Activated CD4-positive, alpha-beta T cell treated with anti-CD3 and anti-CD28 coated beads for 1 hour (primary cell): Measurements from ENCODE around the gene HDAC9.

Experiments used
- DNase-seq: peaks from one replicate; pipeline ENCODE4 v3.0.0-alpha.2; 2020

The HDAC9 gene

DNA sequence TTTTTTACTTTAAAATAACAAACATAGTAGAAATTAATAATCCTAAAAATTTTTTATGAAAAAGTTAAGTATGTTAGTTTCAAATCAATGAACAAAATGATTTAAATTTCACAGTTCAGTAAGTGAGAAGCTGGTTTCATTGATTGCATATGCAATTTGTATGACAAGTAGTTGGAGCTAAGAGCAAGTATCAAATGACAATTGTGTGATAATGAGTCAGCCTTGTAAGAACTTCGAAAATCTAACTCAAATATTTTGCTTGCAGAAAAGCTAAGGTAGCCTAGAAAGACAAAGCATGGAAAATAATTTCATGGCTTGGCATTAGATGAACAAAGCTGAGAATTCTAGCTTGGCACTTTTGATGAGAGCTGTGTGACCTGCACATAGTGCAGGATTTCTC, 111.5 kb downstream of the HDAC9 start:
- no peak for DNase-seq

DNA sequence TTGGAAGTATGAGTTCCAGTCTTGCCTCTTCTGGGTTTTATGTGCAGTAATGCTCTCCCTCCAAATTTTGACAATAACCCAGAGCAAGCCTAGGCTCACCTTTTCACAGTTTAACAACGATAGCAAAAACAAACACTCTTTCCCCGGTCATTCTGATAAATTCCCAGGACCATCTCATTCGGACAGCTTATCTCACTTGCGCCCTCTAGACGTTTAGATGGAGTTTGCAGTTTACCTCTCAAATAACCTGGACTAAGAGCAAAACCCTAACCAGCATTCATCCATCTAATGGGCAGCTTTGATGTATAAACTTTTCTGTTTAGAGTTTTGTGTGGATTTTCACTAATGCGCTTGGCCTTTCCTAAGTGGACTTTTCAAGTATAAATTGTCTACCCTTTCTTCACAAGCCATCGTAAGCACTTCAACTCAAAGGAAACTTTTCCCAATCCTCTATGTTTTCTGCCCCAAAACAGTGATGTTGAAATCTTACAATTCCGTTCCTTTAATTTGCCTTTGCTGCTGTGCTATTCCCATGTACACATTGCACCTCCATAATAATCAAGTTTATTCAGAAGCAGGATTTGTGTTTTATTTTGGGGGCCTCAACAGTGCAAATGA, 114.9 kb downstream of the HDAC9 start:
- no peak for DNase-seq

GRCh38 chr7:18614841-18615240, 119.3 kb downstream of the HDAC9 start:
- DNase-seq = no peak

DNA sequence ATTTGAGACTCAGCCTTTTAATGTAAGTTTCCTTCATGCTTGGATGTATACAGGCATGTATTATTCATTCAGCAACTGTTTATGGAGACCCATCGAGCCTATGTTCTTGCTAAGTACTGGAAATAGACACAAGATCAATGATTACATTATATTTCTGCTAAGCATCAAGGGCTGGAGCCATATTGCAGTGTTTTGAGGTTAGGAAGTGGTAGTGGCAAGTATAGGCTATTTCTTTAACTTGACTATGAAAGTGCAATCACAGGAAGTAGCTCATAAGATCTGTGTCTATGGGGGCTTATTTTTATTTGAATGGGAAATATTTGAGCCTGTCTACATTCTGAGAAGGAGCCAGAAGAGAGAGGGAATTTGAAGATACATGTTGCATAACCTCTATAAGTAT, 123.8 kb downstream of the HDAC9 start:
- DNase-seq = no peak

DNA sequence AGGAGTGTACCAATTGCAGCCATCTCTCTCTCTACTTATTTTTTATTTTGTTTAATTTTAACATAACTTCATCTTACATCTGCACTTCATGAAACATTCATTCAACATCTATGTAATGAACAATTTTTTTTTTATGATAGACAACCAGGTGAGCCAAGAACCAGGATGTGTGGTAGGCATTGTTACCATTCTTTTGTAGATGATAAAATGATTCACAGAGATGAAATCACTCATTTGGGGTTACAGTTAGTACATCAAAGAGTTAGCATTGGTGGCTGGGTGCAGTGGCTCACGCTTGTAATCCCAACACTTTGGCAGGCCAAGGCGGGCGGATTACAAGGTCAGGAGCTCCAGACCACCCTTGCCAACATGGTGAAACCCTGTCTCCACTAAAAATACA, 127.8 kb downstream of the HDAC9 start:
- DNase-seq = no peak

DNA sequence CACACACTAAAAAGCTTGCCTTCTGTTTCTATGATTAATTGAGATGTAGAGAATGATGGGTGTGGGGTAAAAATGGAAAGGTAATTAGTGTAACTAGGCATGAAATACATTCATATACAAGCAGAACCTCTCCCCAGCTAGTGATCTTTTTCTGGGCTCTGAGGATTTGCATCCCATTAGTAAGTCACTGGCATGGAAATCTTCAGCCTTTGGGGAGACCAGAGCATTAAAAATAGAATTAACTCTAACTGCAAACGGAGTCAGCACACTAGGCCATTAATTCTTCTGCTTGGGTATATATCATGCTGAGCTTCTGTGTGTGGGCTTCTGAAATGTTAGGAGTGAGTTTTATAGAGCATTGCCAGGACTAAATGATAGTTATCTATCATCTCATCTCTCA, 128.9 kb downstream of the HDAC9 start:
- DNase-seq = no peak

- DNase-seq = no peak
Measured at GRCh38 chr7:18626086-18626485, 130.5 kb downstream of the HDAC9 start.

DNA sequence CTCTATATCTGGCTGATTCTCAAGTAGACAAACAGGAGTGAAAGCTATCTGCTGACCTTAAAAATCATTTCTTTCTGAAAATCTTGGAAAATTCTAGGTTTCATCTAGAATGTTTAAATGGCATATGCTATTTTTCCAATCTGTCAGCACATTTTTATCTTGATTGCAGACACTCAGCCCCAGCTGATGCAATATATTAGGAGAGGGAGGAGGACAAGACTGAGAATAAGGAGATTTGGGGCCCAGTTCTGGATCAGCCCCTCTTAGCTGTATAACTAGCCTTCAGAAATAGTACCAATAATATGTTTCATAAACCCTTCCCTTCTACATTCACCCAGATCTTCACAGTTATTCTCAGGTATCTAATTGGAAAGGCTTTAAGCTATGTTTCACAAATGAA, 131.2 kb downstream of the HDAC9 start:
- DNase-seq = no peak

- DNase-seq = no peak
Measured at GRCh38 chr7:18637516-18637915, 142.0 kb downstream of the HDAC9 start.

DNA sequence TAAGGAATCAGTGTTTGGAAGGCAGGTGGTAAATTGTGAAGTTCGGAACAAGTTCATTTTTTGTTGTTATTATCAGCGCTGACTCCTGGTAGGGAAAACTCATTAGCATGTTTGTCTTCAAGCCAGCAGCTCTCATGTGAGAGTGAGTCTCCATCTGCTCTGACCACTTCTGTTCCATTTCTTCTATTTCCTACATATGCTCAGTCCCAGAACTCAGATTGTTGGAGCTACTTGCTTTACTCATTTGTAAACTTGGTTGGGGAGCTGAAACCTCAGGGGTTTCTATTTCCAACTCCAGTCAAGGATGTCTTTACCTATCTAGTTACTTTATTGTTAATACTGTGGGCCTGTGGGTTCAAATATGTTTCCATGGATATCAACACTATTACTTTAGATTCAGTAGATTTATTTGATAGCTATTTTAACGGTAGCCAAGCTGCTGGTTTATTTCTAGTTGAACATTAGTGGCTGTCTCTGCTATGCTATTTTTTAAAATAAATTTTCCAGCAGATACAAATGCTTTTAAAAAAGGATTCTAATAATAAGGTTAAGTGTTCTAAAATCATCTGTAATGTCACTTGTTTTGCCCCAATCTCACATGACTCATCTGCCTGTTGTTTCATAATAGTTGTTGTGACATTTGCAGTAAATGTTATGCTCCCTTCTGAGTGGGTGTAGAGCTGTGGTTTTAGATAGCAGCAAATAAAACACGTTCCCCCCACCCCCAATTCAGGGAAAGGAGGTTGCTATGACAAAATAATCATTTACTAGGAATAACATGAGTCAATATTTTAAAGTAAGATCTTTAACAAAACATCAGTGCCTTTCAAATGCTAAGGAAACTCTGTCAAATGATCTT, 143.3 kb downstream of the HDAC9 start:
- DNase-seq = no peak

DNA sequence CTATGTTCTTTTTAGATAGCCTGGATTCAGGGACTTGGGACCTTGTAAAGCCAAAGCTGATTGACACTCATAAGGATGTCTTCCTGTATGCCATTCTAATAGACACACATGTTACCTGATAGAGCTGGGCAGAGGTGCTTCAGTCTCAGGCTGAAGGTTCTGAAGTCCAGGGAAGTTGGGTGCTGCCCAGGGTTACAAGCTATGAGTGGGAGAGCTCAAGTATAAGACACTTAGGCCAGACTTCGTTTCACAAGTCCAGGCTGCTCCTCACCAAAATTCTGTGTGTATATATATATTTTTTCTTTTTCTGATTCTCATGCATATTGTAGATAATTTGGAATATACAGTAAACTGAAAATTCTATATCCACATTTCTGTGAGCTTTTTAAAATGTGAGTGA, 144.2 kb downstream of the HDAC9 start:
- no peak for DNase-seq

- DNase-seq = no peak
Measured at GRCh38 chr7:18644981-18645380, 149.4 kb downstream of the HDAC9 start.

DNA sequence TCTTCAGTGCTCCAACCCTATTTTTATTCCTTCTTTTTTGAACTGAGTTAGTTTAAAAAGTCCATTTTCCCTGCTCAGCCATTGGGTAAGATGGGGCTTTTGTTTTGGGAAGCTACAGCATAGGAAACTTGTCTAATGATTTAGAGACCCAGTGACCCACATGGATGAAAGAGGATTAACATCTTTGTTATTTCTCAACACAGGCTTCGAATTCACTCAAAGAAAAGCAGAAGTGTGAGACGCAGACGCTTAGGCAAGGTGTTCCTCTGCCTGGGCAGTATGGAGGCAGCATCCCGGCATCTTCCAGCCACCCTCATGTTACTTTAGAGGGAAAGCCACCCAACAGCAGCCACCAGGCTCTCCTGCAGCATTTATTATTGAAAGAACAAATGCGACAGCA, 152.0 kb downstream of the HDAC9 start:
- DNase-seq = no peak

GRCh38 chr7:18648849-18649758, 153.6 kb downstream of the HDAC9 start:
- no peak for DNase-seq

DNA sequence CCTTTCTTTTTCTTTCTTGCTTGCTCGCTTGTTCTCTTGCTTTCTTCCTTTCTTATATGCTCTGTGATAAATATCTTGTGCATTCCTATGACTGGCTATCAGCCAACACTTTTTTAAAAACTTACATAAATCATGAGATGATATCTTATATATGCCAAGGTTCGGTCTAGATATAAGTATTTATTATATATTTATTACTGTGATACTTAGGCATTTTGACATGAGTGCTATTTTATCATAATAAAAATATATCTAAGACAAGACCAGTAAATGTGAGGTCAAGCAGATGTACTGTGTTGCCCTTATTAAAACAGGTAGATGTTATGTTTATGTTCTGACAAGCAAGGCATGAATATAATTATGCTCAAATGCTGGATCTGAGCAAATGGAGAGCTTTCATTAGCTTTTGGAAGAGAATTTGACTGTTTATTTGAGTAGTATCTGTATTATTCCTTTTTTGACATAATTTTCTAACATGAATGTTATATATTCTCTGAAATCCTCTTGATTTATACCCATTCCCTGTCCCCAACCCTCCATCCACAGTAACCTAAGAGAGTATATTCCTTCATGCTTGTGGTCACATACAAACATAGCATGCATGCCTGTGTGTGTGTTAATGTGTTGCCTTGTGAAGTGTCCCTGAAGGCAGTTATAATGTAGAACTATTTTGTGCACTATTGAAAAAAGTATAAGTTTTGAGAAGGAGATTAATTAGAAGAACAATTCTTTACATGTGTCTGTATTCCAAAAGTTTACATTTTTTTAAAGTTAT, 158.0 kb downstream of the HDAC9 start:
- DNase-seq = no peak

DNA sequence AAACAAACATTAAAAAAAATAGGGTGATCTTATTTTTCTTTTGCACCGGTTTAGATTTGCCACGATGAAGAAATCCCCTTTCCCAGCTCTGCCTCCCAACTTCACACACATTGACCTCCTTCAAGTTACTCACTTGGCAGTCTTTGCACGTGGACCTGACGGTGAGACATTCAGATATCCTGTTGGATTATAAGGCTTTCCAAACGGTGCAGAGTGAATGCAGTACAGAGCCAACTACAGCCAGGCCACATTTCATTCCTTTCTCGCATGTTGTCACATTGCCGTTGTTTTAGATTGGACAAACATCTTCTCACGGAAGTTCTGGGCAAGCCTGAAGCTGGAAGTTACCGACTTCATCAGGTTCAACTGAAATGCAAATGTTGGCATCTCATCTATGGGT, 159.2 kb downstream of the HDAC9 start:
- DNase-seq = no peak

DNA sequence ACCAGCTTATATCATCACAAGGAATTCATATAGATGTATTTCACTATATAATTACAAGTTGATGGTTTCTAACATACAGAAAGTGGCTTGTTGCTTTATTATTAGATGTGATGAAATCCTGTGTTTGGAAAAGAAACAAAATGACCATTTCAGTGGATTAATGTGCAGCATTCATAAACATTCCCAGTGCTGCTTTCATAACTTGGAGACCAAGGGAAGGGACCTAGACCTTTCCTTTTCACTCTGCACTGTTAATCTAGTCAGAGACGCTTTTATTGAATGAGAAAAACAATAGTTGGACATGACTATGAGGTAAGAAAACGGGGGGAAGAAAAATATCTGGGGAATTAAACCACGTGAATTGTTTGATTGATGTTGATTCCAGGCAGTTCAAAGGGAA, 160.0 kb downstream of the HDAC9 start:
- no peak for DNase-seq

- DNase-seq = no peak
Measured at GRCh38 chr7:18655912-18656311, 160.4 kb downstream of the HDAC9 start.

- no peak for DNase-seq
Measured at GRCh38 chr7:18656362-18656761, 160.8 kb downstream of the HDAC9 start.

DNA sequence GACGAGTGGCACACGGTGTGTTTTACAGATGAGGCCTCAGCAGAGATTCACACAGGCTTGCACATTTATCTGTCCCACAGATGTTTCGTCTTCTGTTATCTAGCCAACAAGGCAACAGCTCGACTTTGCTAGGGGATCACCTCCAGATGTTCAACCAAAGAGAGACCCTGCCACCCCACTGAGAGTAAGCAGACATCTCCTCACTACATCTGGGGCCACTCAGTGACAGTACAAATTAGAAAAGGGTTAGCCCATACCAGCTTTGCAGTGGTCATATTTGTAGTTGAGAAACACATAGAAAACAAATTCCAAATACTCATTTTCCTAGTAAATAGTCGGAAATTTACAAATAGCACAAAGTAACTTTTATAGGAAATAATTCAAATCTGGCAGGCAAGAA, 164.2 kb downstream of the HDAC9 start:
- DNase-seq = no peak

DNA sequence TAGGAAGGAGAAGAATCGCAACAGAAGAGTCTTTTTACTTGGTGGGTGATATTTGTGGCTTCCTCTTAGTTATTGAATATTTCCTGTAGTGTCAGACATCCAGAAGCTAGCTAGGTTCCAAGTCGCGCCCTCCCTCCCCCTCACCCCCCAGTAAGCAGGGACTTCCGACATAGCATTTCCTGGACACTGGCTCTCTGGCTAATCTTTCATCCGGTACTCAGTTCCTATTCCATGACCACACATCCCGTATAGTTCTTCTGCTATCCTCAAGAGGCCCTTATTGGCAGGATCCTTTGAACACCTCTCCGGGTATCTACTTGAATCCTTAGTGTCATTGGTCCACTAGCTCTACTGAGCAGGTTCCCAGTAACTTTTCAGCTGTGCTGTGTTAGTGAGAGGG, 167.8 kb downstream of the HDAC9 start:
- DNase-seq = no peak

DNA sequence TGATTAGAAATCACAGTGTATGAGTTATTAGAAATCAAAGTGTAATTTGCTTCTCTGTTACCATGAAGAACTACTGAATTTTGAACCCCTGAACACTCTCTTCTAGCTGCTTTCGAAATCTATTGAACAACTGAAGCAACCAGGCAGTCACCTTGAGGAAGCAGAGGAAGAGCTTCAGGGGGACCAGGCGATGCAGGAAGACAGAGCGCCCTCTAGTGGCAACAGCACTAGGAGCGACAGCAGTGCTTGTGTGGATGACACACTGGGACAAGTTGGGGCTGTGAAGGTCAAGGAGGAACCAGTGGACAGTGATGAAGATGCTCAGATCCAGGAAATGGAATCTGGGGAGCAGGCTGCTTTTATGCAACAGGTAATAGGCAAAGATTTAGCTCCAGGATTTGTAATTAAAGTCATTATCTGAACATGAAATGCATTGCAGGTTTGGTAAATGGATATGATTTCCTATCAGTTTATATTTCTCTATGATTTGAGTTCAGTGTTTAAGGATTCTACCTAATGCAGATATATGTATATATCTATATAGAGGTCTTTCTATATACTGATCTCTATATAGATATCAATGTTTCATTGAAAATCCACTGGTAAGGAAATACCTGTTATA, 170.7 kb downstream of the HDAC9 start:
- DNase-seq = peak; percentile 8
